Ramos (cell line): ENCODE measurements around the gene IQGAP2.

Experiments
- in situ Hi-C: fragments of 300-500 bp; cut with MboI; formaldehyde crosslinking; loops from one replicate; pipeline ENCODE4 v1.14.3; 2022; ENCODE audit warnings: low sequenced_read_pairs; ENCODE audit not compliant: unreplicated experiment

IQGAP2 gene

GRCh38 chr5:76555717-76556116 is 152.6 kb downstream of the IQGAP2 start:
- in situ Hi-C loops: no loop called here

- in situ Hi-C loops: no loop called here
These were observed 153.6 kb downstream of the IQGAP2 start for GRCh38 chr5:76556511-76557221.

- in situ Hi-C loops: no loop called here
These were observed 158.1 kb downstream of the IQGAP2 start for GRCh38 chr5:76560952-76561891.

GRCh38 chr5:76561959-76562358 is 158.9 kb downstream of the IQGAP2 start:
- in situ Hi-C loops: no loop called here

- in situ Hi-C loops: no loop called here
These were observed 161.9 kb downstream of the IQGAP2 start for GRCh38 chr5:76565009-76565408.

GRCh38 chr5:76570153-76570552 is 167.1 kb downstream of the IQGAP2 start:
- in situ Hi-C loops: no loop called here

- in situ Hi-C loops: no loop called here
These were observed 168.5 kb downstream of the IQGAP2 start for GRCh38 chr5:76571559-76571958.

- in situ Hi-C loops: no loop called here
These were observed 173.4 kb downstream of the IQGAP2 start for GRCh38 chr5:76576450-76576849.

GRCh38 chr5:76576996-76577395 is 173.9 kb downstream of the IQGAP2 start:
- in situ Hi-C loops: no loop called here

GRCh38 chr5:76579166-76579937 is 176.3 kb downstream of the IQGAP2 start:
- in situ Hi-C loops: no loop called here

GRCh38 chr5:76580981-76581380 is 177.9 kb downstream of the IQGAP2 start:
- in situ Hi-C loops: no loop called here

GRCh38 chr5:76582230-76583162 is 179.4 kb downstream of the IQGAP2 start:
- in situ Hi-C loops: no loop called here

GRCh38 chr5:76583163-76584047 is 180.3 kb downstream of the IQGAP2 start:
- in situ Hi-C loops: no loop called here

GRCh38 chr5:76585783-76586217 is 182.7 kb downstream of the IQGAP2 start:
- in situ Hi-C loops: no loop called here

GRCh38 chr5:76586531-76586930 is 183.4 kb downstream of the IQGAP2 start:
- in situ Hi-C loops: no loop called here

- in situ Hi-C loops: loop anchor here (10.0 kb wide), 1 partner anchor 185 kb away; no protein-coding TSS in a partner anchor
These were observed 186.9 kb downstream of the IQGAP2 start for GRCh38 chr5:76590027-76590426.

- in situ Hi-C loops: loop anchor here (10.0 kb wide), 1 partner anchor 183 kb away; no protein-coding TSS in a partner anchor
These were observed 188.3 kb downstream of the IQGAP2 start for GRCh38 chr5:76591366-76591765.

- in situ Hi-C loops: loop anchor here (10.0 kb wide), 1 partner anchor 182 kb away; no protein-coding TSS in a partner anchor
These were observed 189.6 kb downstream of the IQGAP2 start for GRCh38 chr5:76592692-76593091.
